KBM-7 (cell line): ENCODE results near the gene CRACR2A.

Source experiments
- DNase-seq: peaks from one replicate; pipeline ENCODE4 v3.0.0-alpha.2; 2015
- in situ Hi-C: fragments of 300-500 bp; cut with MboI; formaldehyde crosslinking; loops from 2 replicates; pipeline ENCODE4 v1.14.3; 2020; ENCODE audit warnings: low sequenced_read_pairs, low pct_unique_long_range_greater_than_20kb, mixed read lengths

CRACR2A gene

GRCh38 chr12:3592856-3593625, 159.9 kb downstream of the CRACR2A start:
- in situ Hi-C loops, result no loop called here
- no peak for DNase-seq

- in situ Hi-C loops, result no loop called here
- no peak for DNase-seq
Measured at GRCh38 chr12:3589745-3590144, 163.2 kb downstream of the CRACR2A start.

- DNase-seq, result no peak
- in situ Hi-C loops, result no loop called here
Measured at GRCh38 chr12:3587402-3588013, 165.4 kb downstream of the CRACR2A start.

- DNase-seq, result no peak
- in situ Hi-C loops, result no loop called here
Measured at GRCh38 chr12:3583656-3584334, 169.1 kb downstream of the CRACR2A start.

- DNase-seq, result no peak
- in situ Hi-C loops, result no loop called here
Measured at GRCh38 chr12:3580094-3580749, 172.7 kb downstream of the CRACR2A start.

GRCh38 chr12:3579446-3580093, 173.3 kb downstream of the CRACR2A start:
- DNase-seq, result no peak
- in situ Hi-C loops, result no loop called here

GRCh38 chr12:3578557-3578956, 174.4 kb downstream of the CRACR2A start:
- no peak for DNase-seq
- in situ Hi-C loops, result no loop called here

GRCh38 chr12:3576891-3577290, 176.0 kb downstream of the CRACR2A start:
- DNase-seq, result no peak
- in situ Hi-C loops, result no loop called here

- in situ Hi-C loops, result no loop called here
- DNase-seq, result no peak
Measured at GRCh38 chr12:3574986-3575385, 177.9 kb downstream of the CRACR2A start.

GRCh38 chr12:3572560-3572959, 180.3 kb downstream of the CRACR2A start:
- in situ Hi-C loops, result no loop called here
- DNase-seq, result no peak

GRCh38 chr12:3571724-3572123, 181.2 kb downstream of the CRACR2A start:
- in situ Hi-C loops, result no loop called here
- no peak for DNase-seq

- in situ Hi-C loops, result no loop called here
Measured at GRCh38 chr12:3571323-3571722, 181.6 kb downstream of the CRACR2A start.

GRCh38 chr12:3568695-3569094, 184.2 kb downstream of the CRACR2A start:
- in situ Hi-C loops, result no loop called here
- no peak for DNase-seq

More at GRCh38 chr12:3571323-3571722, 181.6 kb downstream of the CRACR2A start:
- no peak for DNase-seq

GRCh38 chr12:3565985-3566384, 186.9 kb downstream of the CRACR2A start:
- DNase-seq, result no peak
- in situ Hi-C loops, result no loop called here
